ENCODE measurements around the gene ADCY5. TPM values are rescaled to one million over a fixed set of nuclear protein-coding genes. Genes with fewer than 3 reads are reported as not detected.

The ADCY5 gene
- polyA plus RNA-seq, 2 donors = 4.4 to 5.0 TPM

- 57 to 62% methylated on average over 6 of the region's 6 CpGs for WGBS, 2 donors
- no peak overlapping the region for H3K4me3 ChIP-seq (ENCODE audit: low read depth in 1 of 2, low read length in 2 of 2)
- H3K27ac ChIP-seq (ENCODE audit: low read depth in 2 of 2, low read length in 1 of 2) = no peak overlapping the region
- no peaks in the 10 kb centered on the region for H3K9me3 ChIP-seq (ENCODE audit: control insufficient read depth in 2 of 2, insufficient read depth in 1 of 2, low read depth in 1 of 2, low read length in 1 of 2)
- H3K4me1 ChIP-seq (ENCODE audit: control insufficient read depth in 2 of 2, insufficient read depth in 2 of 2, low read length in 1 of 2) = peaks cover 0 to 5% of the 10 kb centered on the region in 2 donors
- H3K27me3 ChIP-seq (ENCODE audit: control insufficient read depth in 1 of 2, insufficient read depth in 2 of 2, low read length in 2 of 2) = no peaks in the 10 kb centered on the region
- H3K36me3 ChIP-seq (ENCODE audit: control insufficient read depth in 2 of 2, insufficient read depth in 2 of 2, low read length in 1 of 2) = no peaks in the 10 kb centered on the region
Measured at GRCh38 chr3:123310741-123311140, 138.1 kb downstream of the ADCY5 start.

DNA sequence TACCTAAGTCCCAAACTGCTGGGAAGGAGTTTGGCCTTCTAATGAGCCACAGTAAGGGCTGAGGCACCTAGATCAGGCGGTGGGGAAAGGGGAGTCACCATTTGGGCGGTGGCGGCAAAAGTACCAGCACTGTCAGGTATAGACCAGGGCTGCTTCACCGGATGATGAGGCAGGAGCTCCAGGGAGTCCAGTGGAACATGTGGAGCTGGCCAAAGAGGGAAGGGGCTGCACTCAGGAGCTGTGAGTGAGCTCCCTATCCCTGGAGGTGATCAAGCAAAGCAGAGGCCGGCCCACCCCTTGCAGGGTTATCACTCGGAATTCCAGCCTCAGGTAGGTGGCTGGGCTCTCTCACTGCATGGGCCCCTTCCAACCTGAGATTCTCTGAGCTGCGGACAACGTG, 138.7 kb downstream of the ADCY5 start:
- Histone ChIP-seq H3K4me3 (ENCODE audit: low read depth in 1 of 2, low read length in 2 of 2) (no peak overlapping the region), H3K9me3 (ENCODE audit: control insufficient read depth in 2 of 2, insufficient read depth in 1 of 2, low read depth in 1 of 2, low read length in 1 of 2) (peaks cover 0 to 1% of the 10 kb centered on the region in 2 donors), H3K36me3 (ENCODE audit: control insufficient read depth in 2 of 2, insufficient read depth in 2 of 2, low read length in 1 of 2) (no peaks in the 10 kb centered on the region), H3K4me1 (ENCODE audit: control insufficient read depth in 2 of 2, insufficient read depth in 2 of 2, low read length in 1 of 2) (peaks cover 0 to 5% of the 10 kb centered on the region in 2 donors), H3K27me3 (ENCODE audit: control insufficient read depth in 1 of 2, insufficient read depth in 2 of 2, low read length in 2 of 2) (no peaks in the 10 kb centered on the region), H3K27ac (ENCODE audit: low read depth in 2 of 2, low read length in 1 of 2) (no peak overlapping the region)
- WGBS, 2 donors = 91 to 92% methylated on average over 8 of the region's 8 CpGs

DNA sequence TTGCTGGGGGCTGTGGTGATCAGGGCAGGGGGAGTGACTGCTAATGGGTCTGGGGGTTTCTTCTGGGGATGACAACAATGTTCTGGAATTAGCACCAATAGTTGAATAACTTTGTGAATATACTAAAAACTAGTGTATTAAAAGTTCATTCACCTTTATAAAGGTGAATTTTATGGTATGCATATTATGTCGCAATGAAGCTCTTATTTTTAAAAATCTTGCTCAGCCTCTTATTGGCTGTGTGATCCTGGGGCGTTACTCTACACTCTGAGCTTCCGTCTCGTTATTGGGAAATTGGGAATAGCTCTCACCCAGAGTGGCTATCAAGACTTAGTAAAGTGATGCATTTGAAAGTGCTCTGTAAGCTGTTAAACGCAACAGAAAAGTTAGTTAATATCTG, 141.8 kb downstream of the ADCY5 start:
- 88% methylated on average over 5 of the region's 5 CpGs for WGBS, 2 donors
- H3K27me3 ChIP-seq (ENCODE audit: control insufficient read depth in 1 of 2, insufficient read depth in 2 of 2, low read length in 2 of 2) = no peaks in the 10 kb centered on the region
- H3K9me3 ChIP-seq (ENCODE audit: control insufficient read depth in 2 of 2, insufficient read depth in 1 of 2, low read depth in 1 of 2, low read length in 1 of 2) = peaks cover 0 to 3% of the 10 kb centered on the region in 2 donors
- no peak overlapping the region for H3K4me3 ChIP-seq (ENCODE audit: low read depth in 1 of 2, low read length in 2 of 2)
- H3K36me3 ChIP-seq (ENCODE audit: control insufficient read depth in 2 of 2, insufficient read depth in 2 of 2, low read length in 1 of 2) = no peaks in the 10 kb centered on the region
- no peaks in the 10 kb centered on the region for H3K4me1 ChIP-seq (ENCODE audit: control insufficient read depth in 2 of 2, insufficient read depth in 2 of 2, low read length in 1 of 2)
- H3K27ac ChIP-seq (ENCODE audit: low read depth in 2 of 2, low read length in 1 of 2) = no peak overlapping the region

DNA sequence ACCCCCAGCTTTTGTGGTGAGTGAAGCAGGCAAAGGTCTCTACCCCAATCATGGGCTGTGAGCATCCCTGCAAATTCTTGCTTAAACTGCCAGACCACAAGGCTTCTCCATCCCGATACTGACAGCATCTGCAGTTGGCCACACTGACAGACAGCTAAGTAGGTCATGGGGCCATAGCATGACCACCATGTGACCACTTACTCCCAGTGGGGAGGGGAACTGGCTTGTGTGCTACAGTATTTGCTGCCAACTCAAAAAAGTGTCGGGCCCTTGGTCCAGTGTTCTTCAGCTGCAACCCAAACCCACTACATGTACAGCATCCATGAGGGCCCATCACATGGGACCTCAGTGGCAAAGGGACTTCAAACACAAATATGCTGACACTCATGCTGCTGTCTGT, 143.7 kb downstream of the ADCY5 start:
- Histone ChIP-seq H3K9me3 (ENCODE audit: control insufficient read depth in 2 of 2, insufficient read depth in 1 of 2, low read depth in 1 of 2, low read length in 1 of 2) (peaks cover 0 to 3% of the 10 kb centered on the region in 2 donors), H3K4me1 (ENCODE audit: control insufficient read depth in 2 of 2, insufficient read depth in 2 of 2, low read length in 1 of 2) (no peaks in the 10 kb centered on the region), H3K27ac (ENCODE audit: low read depth in 2 of 2, low read length in 1 of 2) (no peak overlapping the region), H3K27me3 (ENCODE audit: control insufficient read depth in 1 of 2, insufficient read depth in 2 of 2, low read length in 2 of 2) (no peaks in the 10 kb centered on the region), H3K4me3 (ENCODE audit: low read depth in 1 of 2, low read length in 2 of 2) (no peak overlapping the region), H3K36me3 (ENCODE audit: control insufficient read depth in 2 of 2, insufficient read depth in 2 of 2, low read length in 1 of 2) (no peaks in the 10 kb centered on the region)
- 88 to 89% methylated on average over 2 of the region's 2 CpGs for WGBS, 2 donors

GRCh38 chr3:123303976-123304560, 144.8 kb downstream of the ADCY5 start:
- Histone ChIP-seq H3K27me3 (ENCODE audit: control insufficient read depth in 1 of 2, insufficient read depth in 2 of 2, low read length in 2 of 2) (no peaks in the 10 kb centered on the region), H3K9me3 (ENCODE audit: control insufficient read depth in 2 of 2, insufficient read depth in 1 of 2, low read depth in 1 of 2, low read length in 1 of 2) (peaks cover 0 to 3% of the 10 kb centered on the region in 2 donors), H3K4me3 (ENCODE audit: low read depth in 1 of 2, low read length in 2 of 2) (no peak overlapping the region), H3K4me1 (ENCODE audit: control insufficient read depth in 2 of 2, insufficient read depth in 2 of 2, low read length in 1 of 2) (no peaks in the 10 kb centered on the region), H3K36me3 (ENCODE audit: control insufficient read depth in 2 of 2, insufficient read depth in 2 of 2, low read length in 1 of 2) (peaks cover 0 to 4% of the 10 kb centered on the region in 2 donors), H3K27ac (ENCODE audit: low read depth in 2 of 2, low read length in 1 of 2) (no peak overlapping the region)
- WGBS, 2 donors = 88 to 90% methylated on average over 15 of the region's 15 CpGs

DNA sequence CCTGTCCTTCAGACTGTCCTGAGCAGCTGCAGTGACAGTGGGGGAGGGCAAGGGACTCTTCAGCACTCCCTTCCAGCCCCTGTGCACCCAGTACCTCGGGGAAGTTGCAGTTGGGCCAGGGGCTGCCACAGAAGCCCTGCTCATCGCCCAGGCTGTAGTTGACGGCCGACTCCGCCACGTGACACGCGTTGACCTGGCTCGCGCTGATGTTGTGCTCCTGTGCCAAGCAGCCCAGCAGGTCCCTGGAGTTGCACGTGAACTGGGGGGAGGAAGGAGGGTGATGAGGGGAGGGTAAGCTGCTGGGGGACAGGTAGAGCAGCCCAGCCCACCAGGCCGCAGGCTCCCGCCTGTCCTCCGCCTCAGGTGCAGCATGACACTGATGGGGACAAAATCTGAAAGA, 145.9 kb downstream of the ADCY5 start:
- peaks cover 0 to 4% of the 10 kb centered on the region in 2 donors for H3K36me3 ChIP-seq (ENCODE audit: control insufficient read depth in 2 of 2, insufficient read depth in 2 of 2, low read length in 1 of 2)
- WGBS, 2 donors = 77 to 88% methylated on average over 14 of the region's 14 CpGs
- H3K9me3 ChIP-seq (ENCODE audit: control insufficient read depth in 2 of 2, insufficient read depth in 1 of 2, low read depth in 1 of 2, low read length in 1 of 2) = peaks cover 0 to 3% of the 10 kb centered on the region in 2 donors
- no peak overlapping the region for H3K4me3 ChIP-seq (ENCODE audit: low read depth in 1 of 2, low read length in 2 of 2)
- no peak overlapping the region for H3K27ac ChIP-seq (ENCODE audit: low read depth in 2 of 2, low read length in 1 of 2)
- no peaks in the 10 kb centered on the region for H3K27me3 ChIP-seq (ENCODE audit: control insufficient read depth in 1 of 2, insufficient read depth in 2 of 2, low read length in 2 of 2)
- H3K4me1 ChIP-seq (ENCODE audit: control insufficient read depth in 2 of 2, insufficient read depth in 2 of 2, low read length in 1 of 2) = no peaks in the 10 kb centered on the region

DNA sequence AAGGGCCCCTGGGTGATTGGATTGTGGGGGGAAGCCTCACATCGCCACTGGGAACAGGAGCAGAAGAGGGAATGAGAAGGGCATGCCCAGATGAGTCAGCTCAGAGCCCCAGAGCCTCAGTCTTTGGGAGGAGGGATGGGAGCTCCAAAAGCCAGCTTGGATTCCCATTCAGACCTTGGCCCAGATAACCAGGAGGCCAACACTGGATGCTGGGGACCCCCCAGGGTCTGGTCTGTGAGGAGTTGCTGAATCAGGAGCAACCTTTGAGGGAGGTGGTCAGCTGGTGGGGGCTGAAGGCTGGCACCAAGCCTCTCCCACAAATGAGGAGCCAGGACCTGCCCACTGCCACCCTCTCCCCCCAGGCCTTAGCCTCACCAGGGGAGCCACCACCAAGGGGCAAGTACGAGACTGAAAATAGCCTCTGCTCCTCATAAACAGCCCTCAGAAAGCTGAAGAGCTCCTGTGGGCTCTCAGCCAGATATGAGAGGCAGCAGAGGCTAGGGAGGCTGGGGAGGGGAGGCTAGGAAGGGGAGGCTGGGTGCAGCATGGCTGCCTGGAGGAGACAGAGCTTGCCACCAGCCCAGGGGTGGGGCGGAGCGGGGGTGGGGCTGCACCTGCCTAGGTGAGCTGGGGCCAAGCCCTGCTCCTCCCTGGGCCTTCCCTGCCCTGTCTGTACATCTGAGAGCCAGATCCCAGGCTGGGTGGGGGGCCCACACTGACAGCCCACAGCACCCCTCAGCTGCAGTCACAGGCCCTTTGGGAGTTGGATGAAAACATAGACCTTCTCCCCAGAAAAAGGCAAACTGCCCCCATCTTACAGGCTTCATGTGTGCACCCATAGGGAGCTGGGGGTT, 147.3 kb downstream of the ADCY5 start:
- H3K4me3 ChIP-seq (ENCODE audit: low read depth in 1 of 2, low read length in 2 of 2) = no peak overlapping the region
- H3K4me1 ChIP-seq (ENCODE audit: control insufficient read depth in 2 of 2, insufficient read depth in 2 of 2, low read length in 1 of 2) = no peaks in the 10 kb centered on the region
- 65 to 83% methylated on average over 4 of the region's 4 CpGs for WGBS, 2 donors
- peaks cover 0 to 4% of the 10 kb centered on the region in 2 donors for H3K36me3 ChIP-seq (ENCODE audit: control insufficient read depth in 2 of 2, insufficient read depth in 2 of 2, low read length in 1 of 2)
- H3K9me3 ChIP-seq (ENCODE audit: control insufficient read depth in 2 of 2, insufficient read depth in 1 of 2, low read depth in 1 of 2, low read length in 1 of 2) = peaks cover 0 to 3% of the 10 kb centered on the region in 2 donors
- no peaks in the 10 kb centered on the region for H3K27me3 ChIP-seq (ENCODE audit: control insufficient read depth in 1 of 2, insufficient read depth in 2 of 2, low read length in 2 of 2)
- no peak overlapping the region for H3K27ac ChIP-seq (ENCODE audit: low read depth in 2 of 2, low read length in 1 of 2)

- 81 to 82% methylated on average over 8 of the region's 8 CpGs for WGBS, 2 donors
- Histone ChIP-seq H3K4me3 (ENCODE audit: low read depth in 1 of 2, low read length in 2 of 2) (no peak overlapping the region), H3K36me3 (ENCODE audit: control insufficient read depth in 2 of 2, insufficient read depth in 2 of 2, low read length in 1 of 2) (peaks cover 0 to 4% of the 10 kb centered on the region in 2 donors), H3K4me1 (ENCODE audit: control insufficient read depth in 2 of 2, insufficient read depth in 2 of 2, low read length in 1 of 2) (no peaks in the 10 kb centered on the region), H3K27me3 (ENCODE audit: control insufficient read depth in 1 of 2, insufficient read depth in 2 of 2, low read length in 2 of 2) (no peaks in the 10 kb centered on the region), H3K27ac (ENCODE audit: low read depth in 2 of 2, low read length in 1 of 2) (no peak overlapping the region), H3K9me3 (ENCODE audit: control insufficient read depth in 2 of 2, insufficient read depth in 1 of 2, low read depth in 1 of 2, low read length in 1 of 2) (peaks cover 0 to 3% of the 10 kb centered on the region in 2 donors)
Measured at GRCh38 chr3:123300583-123300982, 148.3 kb downstream of the ADCY5 start.

DNA sequence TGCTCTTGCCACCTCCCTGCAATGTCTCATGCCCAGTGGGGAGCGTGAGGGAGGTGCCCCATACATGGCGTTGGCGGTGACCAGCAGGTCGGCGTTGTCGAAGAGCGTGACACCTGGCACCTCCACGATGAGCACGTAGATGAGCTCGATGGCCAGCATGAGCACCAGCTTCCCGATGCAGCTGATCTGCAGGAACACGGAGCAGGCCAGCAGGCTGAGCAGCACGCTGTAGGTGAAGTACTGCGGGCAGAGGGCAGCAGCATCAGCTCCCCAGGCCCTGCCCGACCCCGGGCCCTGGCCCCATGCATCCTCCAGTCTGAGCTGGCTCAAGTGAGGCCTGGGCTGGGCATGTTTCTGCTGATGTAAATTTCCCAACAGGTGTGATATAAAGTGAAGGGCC, 148.8 kb downstream of the ADCY5 start:
- 91 to 92% methylated on average over 16 of the region's 16 CpGs for WGBS, 2 donors
- no peak overlapping the region for H3K4me3 ChIP-seq (ENCODE audit: low read depth in 1 of 2, low read length in 2 of 2)
- H3K9me3 ChIP-seq (ENCODE audit: control insufficient read depth in 2 of 2, insufficient read depth in 1 of 2, low read depth in 1 of 2, low read length in 1 of 2) = peaks cover 0 to under 1% of the 10 kb centered on the region in 2 donors
- peaks cover 0 to 4% of the 10 kb centered on the region in 2 donors for H3K36me3 ChIP-seq (ENCODE audit: control insufficient read depth in 2 of 2, insufficient read depth in 2 of 2, low read length in 1 of 2)
- no peaks in the 10 kb centered on the region for H3K27me3 ChIP-seq (ENCODE audit: control insufficient read depth in 1 of 2, insufficient read depth in 2 of 2, low read length in 2 of 2)
- no peak overlapping the region for H3K27ac ChIP-seq (ENCODE audit: low read depth in 2 of 2, low read length in 1 of 2)
- H3K4me1 ChIP-seq (ENCODE audit: control insufficient read depth in 2 of 2, insufficient read depth in 2 of 2, low read length in 1 of 2) = no peaks in the 10 kb centered on the region

All from esophagus (tissue), 2 donors.